Vagina (tissue), 2 donors: ENCODE measurements around the gene MMP11.

Experiments used
- POLR2AphosphoS5 ChIP-seq, 2 donors: sonication (generic); formaldehyde crosslinking; IDR thresholded peaks; one replicate each; pipeline ENCODE4 v1.9.0; 2017; ENCODE audit warnings: antibody characterized with exemption in 2 of 2, mild to moderate bottlenecking in 2 of 2, low read depth in 1 of 2; ENCODE audit not compliant: insufficient read depth in 1 of 2
- TF ChIP-seq, protein P1 (sequence below), 3 experiments: fragments of 450-650 bp in 2 of 3; fragments of 200-600 bp in 1 of 3; sonication (generic) in 1 of 3; IDR thresholded peaks; one replicate each; pipeline ENCODE4 v1.5.1; 2017 to 2019; ENCODE audit warnings: antibody characterized with exemption in 3 of 3, mild to moderate bottlenecking in 2 of 3, moderate library complexity in 2 of 3

DNA sequence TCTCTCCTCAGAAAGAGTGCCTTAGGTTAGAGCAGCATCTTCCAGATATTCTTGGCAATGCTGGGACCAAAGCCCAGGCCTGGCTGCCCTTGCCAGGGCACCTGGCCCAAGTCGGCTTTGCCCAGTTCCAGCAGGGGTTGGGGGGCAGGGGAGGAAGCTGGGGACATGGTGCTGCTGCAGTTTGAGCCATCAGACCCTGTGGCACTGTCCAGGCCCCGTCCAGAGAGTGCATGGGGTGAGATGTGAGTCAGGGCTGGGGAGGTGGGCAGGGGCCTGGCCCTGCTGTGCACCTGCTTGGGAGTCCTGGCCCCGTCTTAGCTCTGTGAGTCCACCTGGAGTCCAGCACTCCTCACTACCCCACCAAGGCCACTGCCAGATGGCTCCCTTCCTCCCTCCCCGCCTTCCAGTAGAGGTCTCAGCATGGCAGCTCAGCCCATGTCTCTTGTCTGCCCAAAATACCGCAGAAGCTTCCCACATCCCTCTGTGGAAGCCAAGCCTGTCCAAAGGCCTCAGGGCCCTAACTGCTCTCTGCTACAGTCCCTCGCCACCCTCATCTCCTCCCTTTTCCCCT lies 49.5 kb downstream of the MMP11 start:
- TF ChIP-seq, protein P1, sequence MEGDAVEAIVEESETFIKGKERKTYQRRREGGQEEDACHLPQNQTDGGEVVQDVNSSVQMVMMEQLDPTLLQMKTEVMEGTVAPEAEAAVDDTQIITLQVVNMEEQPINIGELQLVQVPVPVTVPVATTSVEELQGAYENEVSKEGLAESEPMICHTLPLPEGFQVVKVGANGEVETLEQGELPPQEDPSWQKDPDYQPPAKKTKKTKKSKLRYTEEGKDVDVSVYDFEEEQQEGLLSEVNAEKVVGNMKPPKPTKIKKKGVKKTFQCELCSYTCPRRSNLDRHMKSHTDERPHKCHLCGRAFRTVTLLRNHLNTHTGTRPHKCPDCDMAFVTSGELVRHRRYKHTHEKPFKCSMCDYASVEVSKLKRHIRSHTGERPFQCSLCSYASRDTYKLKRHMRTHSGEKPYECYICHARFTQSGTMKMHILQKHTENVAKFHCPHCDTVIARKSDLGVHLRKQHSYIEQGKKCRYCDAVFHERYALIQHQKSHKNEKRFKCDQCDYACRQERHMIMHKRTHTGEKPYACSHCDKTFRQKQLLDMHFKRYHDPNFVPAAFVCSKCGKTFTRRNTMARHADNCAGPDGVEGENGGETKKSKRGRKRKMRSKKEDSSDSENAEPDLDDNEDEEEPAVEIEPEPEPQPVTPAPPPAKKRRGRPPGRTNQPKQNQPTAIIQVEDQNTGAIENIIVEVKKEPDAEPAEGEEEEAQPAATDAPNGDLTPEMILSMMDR (IDR thresholded peaks at IDR 0.05), result no peak
- no peak for TF ChIP-seq POLR2AphosphoS5 (IDR thresholded peaks at IDR 0.05; ENCODE audit: insufficient read depth in 1 of 2, low read depth in 1 of 2)
